Activated naive CD4-positive, alpha-beta T cell treated with anti-CD3 and anti-CD28 coated beads for 36 hours (primary cell): ENCODE results near the gene SNRPD2. TPM values are rescaled to one million over a fixed set of nuclear protein-coding genes. Genes with fewer than 3 reads are reported as not detected.
A peak's percentile ranks its signal among the peaks of the same experiment; 100 is the strongest.
"Not testable (repeated sequence)": the region's sequence is repeated elsewhere in the genome, so short reads cannot be mapped to it uniquely, and the experiment has no call there.

ENCODE experiments used
- CTCF ChIA-PET: fragments of 350-600 bp; sonication (Branson Sonifier 250); formaldehyde crosslinking; loops from one replicate; lab custom pipeline; 2021; ENCODE audit warnings: antibody characterized with exemption; lab: Charles Lee
- DNase-seq: peaks from one replicate; pipeline ENCODE4 v3.0.0-alpha.2; 2020
- H3K27ac Mint-ChIP-seq: one replicate; pipeline ENCODE4 v1.8.0; 2021; ENCODE audit warnings: mild to moderate bottlenecking, mixed read lengths
- H3K27me3 Mint-ChIP-seq: one replicate; pipeline ENCODE4 v1.8.0; 2021; ENCODE audit warnings: low read depth, mixed read lengths
- H3K36me3 Mint-ChIP-seq: one replicate; pipeline ENCODE4 v1.8.0; 2021; ENCODE audit warnings: low read depth, mixed read lengths
- H3K4me1 Mint-ChIP-seq: one replicate; pipeline ENCODE4 v1.8.0; 2021; ENCODE audit warnings: low read depth, mixed read lengths
- H3K4me3 Mint-ChIP-seq: one replicate; pipeline ENCODE4 v1.8.0; 2021; ENCODE audit warnings: mild to moderate bottlenecking, moderate library complexity, mixed read lengths
- H3K9me3 Mint-ChIP-seq: one replicate; pipeline ENCODE4 v1.8.0; 2021; ENCODE audit warnings: mixed read lengths
- intact Hi-C: fragments of 100-400 bp; cut with micrococcal nuclease; formaldehyde crosslinking; loops from one replicate; pipeline ENCODE4 v1.15.1; 2023
- total RNA-seq, 2 experiments: library from RNA; stranded (reverse); gene quantifications; one replicate each; pipeline ENCODE4 v1.2.3, GENCODE V29; 2021

The SNRPD2 gene
- 100 to 1,000 TPM; 976 to 988 TPM for total RNA-seq

DNA sequence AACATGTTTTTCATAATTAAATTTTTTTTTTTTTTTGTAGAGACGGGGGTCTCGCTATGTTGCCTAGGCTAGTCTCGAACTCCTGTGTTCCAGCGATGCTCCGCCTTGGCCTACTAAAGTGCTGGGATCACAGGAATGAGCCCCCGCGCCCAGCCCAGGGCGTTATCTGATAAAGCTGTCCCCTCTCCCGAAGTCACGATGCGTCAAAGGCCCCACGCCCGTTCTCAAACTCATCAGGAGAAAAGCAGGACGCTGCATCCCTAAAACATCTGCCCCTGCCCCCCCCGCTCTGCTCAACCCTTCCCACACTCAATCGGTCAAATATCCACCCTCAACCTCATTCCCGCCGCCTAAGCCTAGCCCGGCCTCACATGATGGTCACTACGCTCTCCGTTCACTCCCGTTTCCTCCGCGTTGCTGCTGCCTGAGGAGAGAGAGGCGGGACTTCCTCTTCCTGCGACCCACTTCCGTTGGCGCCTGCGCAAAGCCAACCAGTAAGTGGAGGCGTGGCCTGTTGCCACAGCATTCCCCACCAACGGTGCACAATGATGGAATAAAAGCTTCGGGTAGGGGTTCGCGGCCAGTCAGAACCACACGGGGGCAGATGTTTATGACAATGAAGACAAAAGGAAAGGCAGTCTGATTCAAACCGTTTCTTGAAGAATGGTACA is at the start of gene SNRPD2:
SNRPD2 (minus strand) TSS at position 438 of the 671 bp plus-strand sequence; CDS start at position 373, 65 bp downstream.
- peak within 1 kb of the TSS; percentile 97 for H3K4me3 Mint-ChIP-seq
- no peaks in the 10 kb centered on the region for H3K27me3 Mint-ChIP-seq
- H3K27ac Mint-ChIP-seq = peak within 1 kb of the TSS; percentile 98
- H3K9me3 Mint-ChIP-seq = no peaks in the 10 kb centered on the region
- intact Hi-C loops = loop anchor here (1.0 to 10.0 kb wide), 16 partner anchors 10 to 517 kb away; partner anchors contain the start of genes BLOC1S3, CCDC61, DMWD and ERCC1
- peak; percentile 95 for DNase-seq
- H3K4me1 Mint-ChIP-seq = peaks cover 33% of the 10 kb centered on the region
- CTCF ChIA-PET = interaction anchor here (0.6 to 6.0 kb wide), 11 partner anchors 9 to 253 kb away, joined by 3 to 73 read pairs (median 5); partner anchors contain the start of gene FBXO46
- peaks cover 41% of the 10 kb centered on the region for H3K36me3 Mint-ChIP-seq

DNA sequence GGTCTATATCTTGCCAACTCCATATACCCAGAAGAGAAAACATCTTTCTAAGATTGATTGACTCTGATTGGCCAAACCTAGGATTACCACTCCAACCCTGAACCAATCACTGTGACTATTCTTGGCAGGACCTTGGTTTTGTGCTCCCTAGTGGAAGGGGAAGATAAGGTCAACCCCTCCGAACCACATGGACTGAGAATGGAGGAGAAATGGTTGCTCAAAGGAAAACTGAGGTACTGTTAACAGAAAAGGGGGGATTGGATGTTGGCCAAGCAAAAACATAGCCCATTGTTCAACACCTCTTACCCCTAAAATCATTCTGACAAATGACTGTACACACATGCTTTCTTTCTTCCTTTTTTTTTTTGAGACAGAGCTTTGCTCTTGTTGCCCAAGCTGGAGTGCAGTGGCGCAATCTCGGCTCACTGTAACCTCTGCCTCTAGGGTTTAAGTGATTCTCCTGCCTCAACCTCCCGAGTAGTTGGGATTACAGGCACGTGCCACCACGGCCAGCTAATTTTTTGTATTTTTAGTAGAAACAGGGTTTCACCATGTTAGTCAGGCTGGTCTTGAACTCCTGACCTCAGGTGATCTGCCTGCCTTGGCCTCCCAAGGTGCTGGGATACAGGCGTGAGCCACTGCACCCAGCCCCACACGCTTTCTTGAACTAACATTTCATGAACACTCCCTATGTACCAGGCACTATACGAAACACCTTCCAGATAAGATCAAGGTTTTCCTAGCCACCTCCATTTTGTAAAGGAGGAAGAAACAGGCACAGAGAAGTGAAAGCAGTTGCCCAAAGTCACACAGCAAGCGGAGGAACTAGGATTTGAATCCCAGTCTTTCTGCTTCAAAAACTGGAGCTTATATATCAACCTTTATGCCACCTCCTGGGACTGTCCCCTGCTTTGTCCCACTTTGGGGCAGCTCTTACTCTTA is 48.0 kb upstream of the SNRPD2 start:
- no peaks in the 10 kb centered on the region for H3K36me3 Mint-ChIP-seq
- H3K4me1 Mint-ChIP-seq = no peaks in the 10 kb centered on the region
- CTCF ChIA-PET = no interaction called here
- no peaks in the 10 kb centered on the region for H3K9me3 Mint-ChIP-seq
- H3K27ac Mint-ChIP-seq = no peak overlapping the region
- DNase-seq = no peak
- no peaks in the 10 kb centered on the region for H3K27me3 Mint-ChIP-seq
- intact Hi-C loops = no loop called here
- H3K4me3 Mint-ChIP-seq = no peak overlapping the region

DNA sequence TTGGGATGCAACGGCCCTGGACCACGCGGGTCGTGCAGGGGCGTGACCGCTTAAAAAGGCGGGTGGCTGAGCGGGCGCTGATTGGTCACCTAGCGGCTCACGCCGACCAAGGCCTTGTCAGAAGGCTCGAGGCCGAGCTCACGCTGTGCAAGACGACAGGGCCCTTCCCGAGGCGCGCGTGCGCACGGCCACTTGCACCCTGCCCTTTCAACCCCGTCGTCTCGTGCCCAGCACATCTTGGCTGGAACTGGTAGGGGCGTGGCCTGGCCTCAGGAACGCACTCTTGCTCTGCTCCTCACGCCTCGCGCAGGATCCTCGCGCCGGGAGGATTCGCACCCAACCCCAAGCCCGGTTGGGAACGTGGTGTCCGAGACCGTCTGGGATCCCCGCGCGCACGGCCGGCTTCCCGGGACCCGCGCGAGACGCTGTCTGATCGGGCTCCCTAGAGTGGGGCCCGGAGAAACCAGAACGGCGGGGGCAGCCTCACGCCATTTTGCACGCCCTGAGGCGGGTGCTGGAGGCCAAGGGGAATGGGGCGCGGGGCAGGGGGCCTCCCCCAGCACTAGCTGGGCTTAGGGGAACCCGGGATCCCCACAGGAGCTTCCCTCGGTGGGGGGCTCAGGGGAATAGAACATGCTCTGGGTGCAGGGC is 41.5 kb upstream of the SNRPD2 start, which contains the start of gene MEIOSIN:
MEIOSIN (plus strand) TSS at position 280 of the 651 bp plus-strand sequence. CDS start 1,938 bp downstream, outside the sequence.
- CTCF ChIA-PET = no interaction called here
- Mint-ChIP-seq H3K4me1 (peaks cover 16% of the 10 kb centered on the region), H3K36me3 (no peaks in the 10 kb centered on the region), H3K4me3 (no peak within 1 kb of the TSS), H3K9me3 (no peaks in the 10 kb centered on the region), H3K27me3 (no peaks in the 10 kb centered on the region), H3K27ac (no peak within 1 kb of the TSS)
- DNase-seq = no peak
- intact Hi-C loops = loop anchor here (5.0 kb wide), 1 partner anchor 169 kb away; the partner anchor contains the start of gene MYPOP

DNA sequence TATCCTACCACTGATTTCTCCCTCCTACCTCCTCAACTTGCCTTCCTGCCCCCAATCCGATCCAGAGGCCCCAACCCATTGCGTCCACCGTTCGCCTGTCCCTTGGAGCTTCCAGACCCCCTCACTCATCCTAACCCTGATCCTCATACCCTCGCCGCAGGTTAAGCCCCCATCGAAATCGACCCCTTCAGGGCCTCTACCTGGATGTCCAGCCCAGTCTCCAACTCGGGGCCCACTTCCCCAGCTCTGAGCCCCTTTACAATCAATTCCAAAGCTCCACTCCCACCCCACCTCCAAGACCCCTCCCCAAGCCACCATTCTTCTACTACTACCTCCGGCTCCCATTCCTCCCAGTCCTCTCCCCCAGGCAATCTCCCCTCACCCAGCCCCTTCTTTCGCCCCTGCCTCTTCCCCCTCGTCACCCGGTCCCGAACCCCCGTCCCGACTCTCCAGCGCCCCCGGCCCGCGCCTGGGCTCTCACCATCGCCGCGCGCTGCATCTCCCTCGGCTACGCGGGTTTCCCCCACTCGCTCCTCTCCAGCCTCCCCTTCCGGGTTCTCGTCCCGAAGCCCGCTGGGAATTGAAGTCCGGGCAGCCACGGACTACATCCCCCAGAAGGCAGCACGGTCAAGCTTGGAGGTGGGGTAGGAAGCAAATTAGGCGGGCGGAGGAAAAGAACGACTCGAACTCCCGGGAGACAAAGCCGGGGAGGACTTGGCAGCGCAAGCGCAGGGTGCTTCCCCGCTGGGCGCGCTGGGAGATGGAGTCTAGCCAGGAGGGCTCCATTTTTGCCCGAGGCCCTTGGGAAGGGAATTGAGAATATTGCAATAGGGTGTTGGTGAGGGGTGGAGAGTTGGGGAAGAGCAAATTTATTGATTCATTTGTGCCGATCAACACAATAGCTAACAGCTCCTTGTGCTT is 38.9 kb upstream of the SNRPD2 start, which contains the start of gene FBXO46:
FBXO46 (minus strand) TSS at position 529 of the 921 bp plus-strand sequence. CDS start 17,401 bp downstream, outside the sequence.
- intact Hi-C loops = loop anchor here (1.0 to 5.0 kb wide), 9 partner anchors 13 to 224 kb away; partner anchors contain the start of genes DMWD, IRF2BP1, MYPOP and OPA3
- no peaks in the 10 kb centered on the region for H3K9me3 Mint-ChIP-seq
- H3K36me3 Mint-ChIP-seq = no peaks in the 10 kb centered on the region

DNA sequence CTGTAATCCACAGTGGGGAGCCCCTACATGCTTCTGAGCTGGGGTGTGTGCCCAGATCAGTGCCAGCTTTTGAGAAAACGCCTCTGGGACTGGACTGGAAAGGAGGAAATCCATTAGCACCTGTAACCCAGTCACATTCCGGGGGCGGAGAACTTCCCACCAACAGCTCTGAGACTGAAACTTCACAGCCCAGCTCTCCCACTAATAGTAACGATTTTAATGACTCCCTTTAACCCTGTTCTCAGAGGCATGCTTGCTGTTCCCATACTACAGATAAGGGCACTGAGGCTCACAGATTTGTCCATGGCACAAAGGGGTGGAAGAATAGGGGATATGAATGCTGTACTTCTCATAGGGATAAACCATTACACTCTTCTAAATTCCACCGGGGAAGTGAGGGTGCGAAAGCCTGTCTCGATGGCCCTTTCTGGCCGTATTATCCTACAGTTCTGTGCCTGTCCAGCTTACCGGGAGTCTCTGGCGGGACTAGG is 38.1 kb upstream of the SNRPD2 start:
- H3K9me3 Mint-ChIP-seq = no peaks in the 10 kb centered on the region
- intact Hi-C loops = loop anchor here (1.0 to 5.0 kb wide), 9 partner anchors 13 to 224 kb away; partner anchors contain the start of genes DMWD, IRF2BP1, MYPOP and OPA3
- DNase-seq = peak; percentile 43
- H3K27me3 Mint-ChIP-seq = no peaks in the 10 kb centered on the region
- H3K27ac Mint-ChIP-seq = peak overlapping the region; percentile 83
- H3K36me3 Mint-ChIP-seq = no peaks in the 10 kb centered on the region
- H3K4me1 Mint-ChIP-seq = peaks cover 29% of the 10 kb centered on the region
- CTCF ChIA-PET = interaction anchor here (1.1 to 2.1 kb wide), 3 partner anchors 13 to 133 kb away, joined by 4 to 13 read pairs (median 4); partner anchors contain the start of gene SYMPK
- H3K4me3 Mint-ChIP-seq = peak overlapping the region; percentile 95

More for the DNA sequence above, 38.9 kb upstream of the SNRPD2 start, which contains the start of gene FBXO46:
- DNase-seq = peak; percentile 99
- Mint-ChIP-seq H3K27me3 (no peaks in the 10 kb centered on the region), H3K27ac (peak within 1 kb of the TSS; percentile 83), H3K4me1 (peaks cover 29% of the 10 kb centered on the region), H3K4me3 (peak within 1 kb of the TSS; percentile 95)
- CTCF ChIA-PET = interaction anchor here (0.8 to 2.1 kb wide), 6 partner anchors 13 to 470 kb away, joined by 4 to 13 read pairs (median 4); partner anchors contain the start of genes QPCTL, SNRPD2 and SYMPK

DNA sequence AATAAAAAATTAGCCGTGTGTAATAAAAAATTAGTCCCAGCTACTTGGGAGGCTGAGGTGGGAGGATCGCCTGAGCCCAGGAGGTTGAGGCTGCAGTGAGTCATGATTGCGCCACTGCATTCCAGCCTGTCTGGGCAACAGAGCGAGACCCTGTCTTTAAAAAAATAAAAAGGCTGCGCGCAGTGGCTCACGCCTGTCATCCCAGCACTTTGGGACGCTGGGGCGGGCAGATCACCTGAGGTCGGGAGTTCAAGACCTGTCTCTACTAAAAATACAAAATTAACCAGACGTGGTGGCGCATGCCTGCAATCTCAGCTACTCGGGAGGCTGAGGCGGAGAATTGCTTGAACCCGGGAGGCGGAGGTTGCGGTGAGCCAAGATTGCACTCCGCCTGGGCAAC is 36.9 kb upstream of the SNRPD2 start:
- H3K36me3 Mint-ChIP-seq, H3K27ac Mint-ChIP-seq, intact Hi-C loops, H3K27me3 Mint-ChIP-seq, CTCF ChIA-PET, DNase-seq, H3K9me3 Mint-ChIP-seq, H3K4me3 Mint-ChIP-seq: not testable (repeated sequence)
- peaks cover 34% of the 10 kb centered on the region for H3K4me1 Mint-ChIP-seq

DNA sequence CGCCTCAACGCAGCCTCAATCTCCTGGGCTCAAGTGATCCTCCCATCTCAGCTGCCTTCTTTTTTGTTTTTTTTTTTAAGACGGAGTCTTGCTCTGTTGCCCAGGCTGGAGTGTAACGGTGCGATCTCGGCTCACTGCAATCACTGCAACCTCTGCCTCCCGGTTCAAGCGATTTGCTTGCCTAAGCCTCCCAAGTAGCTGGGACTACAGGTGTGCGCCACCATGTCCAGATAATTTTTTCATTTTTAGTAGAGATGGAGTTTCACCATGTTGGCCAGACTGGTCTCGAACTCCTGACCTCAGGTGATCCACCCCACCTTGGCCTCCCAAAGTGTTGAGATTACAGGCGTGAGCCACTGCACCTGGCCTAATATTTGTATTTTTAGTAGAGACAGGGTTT is 28.3 kb upstream of the SNRPD2 start:
- H3K9me3 Mint-ChIP-seq, intact Hi-C loops, H3K27me3 Mint-ChIP-seq, H3K4me3 Mint-ChIP-seq, DNase-seq, H3K27ac Mint-ChIP-seq: not testable (repeated sequence)
- Mint-ChIP-seq H3K4me1 (peaks cover 44% of the 10 kb centered on the region), H3K36me3 (peaks cover 22% of the 10 kb centered on the region)
- CTCF ChIA-PET = interaction anchor here (1.6 kb wide), 1 partner anchor 49 kb away, joined by 3 read pairs; the partner anchor contains the start of gene SIX5

DNA sequence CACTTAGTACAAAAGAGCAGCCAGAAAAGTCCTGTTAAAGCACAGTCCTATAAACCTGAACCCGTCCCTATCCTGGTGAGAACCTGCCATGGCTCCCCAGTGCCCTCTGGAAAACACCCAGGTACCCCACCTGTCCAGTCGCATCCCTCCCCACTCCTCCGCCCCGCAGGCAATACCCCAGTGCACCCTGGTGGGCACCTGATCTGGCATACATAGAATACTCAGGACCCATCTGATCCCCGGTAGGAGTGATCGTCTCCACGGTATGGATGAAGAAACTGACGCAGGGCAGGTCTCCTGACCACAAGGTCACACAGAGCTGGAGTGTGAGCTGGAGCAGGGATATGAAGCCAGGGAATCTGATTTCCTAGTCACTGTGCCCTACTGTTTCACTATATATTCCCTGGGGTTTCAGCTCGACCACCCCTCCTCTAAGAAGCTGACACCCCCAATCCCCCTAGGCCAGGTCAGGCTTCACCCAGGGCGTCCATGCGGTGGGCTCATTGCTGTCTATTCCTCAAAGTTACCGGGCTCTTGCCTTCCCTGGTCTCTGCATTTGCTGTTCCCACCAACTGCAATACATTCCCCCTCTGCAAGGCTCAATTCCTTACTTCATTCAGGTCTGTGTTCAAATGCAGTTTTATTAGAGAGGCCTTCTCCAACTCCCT is 26.4 kb upstream of the SNRPD2 start:
- CTCF ChIA-PET = interaction anchor here (0.6 to 4.7 kb wide), 6 partner anchors 12 to 316 kb away, joined by 3 to 28 read pairs (median 4); partner anchors contain the start of genes FBXO46, QPCTL and SNRPD2
- Mint-ChIP-seq H3K36me3 (peaks cover 18% of the 10 kb centered on the region), H3K9me3 (no peaks in the 10 kb centered on the region), H3K27me3 (no peaks in the 10 kb centered on the region), H3K4me3 (peak overlapping the region; percentile 96), H3K27ac (peak overlapping the region; percentile 97), H3K4me1 (peaks cover 45% of the 10 kb centered on the region)
- DNase-seq = no peak
- intact Hi-C loops = loop anchor here (1.0 kb wide), 10 partner anchors 12 to 312 kb away; partner anchors contain the start of genes DMWD, FBXO46, IRF2BP1 and OPA3

DNA sequence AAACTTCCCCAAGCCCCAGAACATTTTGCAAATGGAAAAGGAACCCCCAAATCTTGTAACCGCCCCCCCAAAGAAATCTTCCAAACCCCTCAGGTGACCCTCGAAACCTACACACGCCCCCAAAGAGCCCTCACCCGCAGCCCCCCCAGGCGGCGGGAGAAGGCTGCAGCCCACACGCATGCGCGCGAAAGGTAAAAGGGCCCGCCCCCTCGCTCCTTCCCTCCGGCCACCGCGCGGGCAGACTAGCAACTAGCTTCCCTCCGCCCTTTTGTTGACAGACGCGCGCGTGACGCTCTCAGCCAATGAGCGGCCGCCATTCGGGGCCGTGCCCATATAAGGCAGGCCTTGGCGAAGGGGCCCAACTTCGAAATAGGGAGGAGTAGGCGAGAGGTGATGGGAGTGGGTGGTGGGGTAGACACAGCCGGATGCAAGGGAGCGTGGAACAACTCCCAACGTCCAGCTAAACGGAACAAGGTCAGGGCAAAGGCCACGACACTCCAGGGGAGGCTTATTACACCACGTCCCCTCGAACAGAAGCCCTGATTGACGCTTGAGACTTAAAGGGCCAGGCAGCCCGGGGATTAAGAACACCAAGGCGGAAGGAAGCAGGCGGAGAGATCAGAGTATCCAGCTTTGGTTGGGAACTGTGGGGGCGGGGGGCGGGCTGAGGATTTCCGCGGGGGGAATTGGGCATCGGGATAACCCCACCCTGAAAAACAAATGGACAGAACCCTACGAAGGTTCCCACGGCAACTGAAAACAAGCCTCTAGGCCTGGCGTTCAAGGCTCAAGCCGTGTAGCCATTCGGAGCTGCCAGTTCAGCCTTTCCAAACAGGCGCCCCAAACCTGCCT is 25.6 kb upstream of the SNRPD2 start:
- peaks cover 41% of the 10 kb centered on the region for H3K4me1 Mint-ChIP-seq
- H3K36me3 Mint-ChIP-seq = peaks cover 18% of the 10 kb centered on the region
- peak overlapping the region; percentile 96 for H3K4me3 Mint-ChIP-seq
- H3K9me3 Mint-ChIP-seq = no peaks in the 10 kb centered on the region
- intact Hi-C loops = loop anchor here (1.0 kb wide), 10 partner anchors 13 to 311 kb away; partner anchors contain the start of genes DMWD, FBXO46, IRF2BP1 and OPA3
- no peaks in the 10 kb centered on the region for H3K27me3 Mint-ChIP-seq
- CTCF ChIA-PET = interaction anchor here (0.6 to 4.7 kb wide), 9 partner anchors 13 to 316 kb away, joined by 3 to 28 read pairs (median 4); partner anchors contain the start of genes FBXO46, QPCTL, SIX5 and SNRPD2
- peak; percentile 99 for DNase-seq
- H3K27ac Mint-ChIP-seq = peak overlapping the region; percentile 97
